NCI-H460 (cell line): ENCODE measurements around the gene MAP2K7. TPM values are rescaled to one million over a fixed set of nuclear protein-coding genes. Genes with fewer than 3 reads are reported as not detected.

Experiments used
- DNase-seq: peaks from one replicate; pipeline ENCODE4 v3.0.0-alpha.2; 2016; ENCODE audit warnings: low read depth; ENCODE audit errors: extremely low read depth
- total RNA-seq: library from RNA; depleted of rRNA; stranded (reverse); fragments of >200 nt; shearing (Covaris generic); gene quantifications from 2 replicates; pipeline ENCODE4 v1.2.3, GENCODE V29; 2014

The MAP2K7 gene
- total RNA-seq, 1 experiment from 2014 or later = 13.6 TPM

GRCh38 chr19:7866399-7867091, 37.1 kb upstream of the MAP2K7 start:
- no peak for DNase-seq

GRCh38 chr19:7867092-7867844, 36.4 kb upstream of the MAP2K7 start:
- DNase-seq = no peak

- no peak for DNase-seq
Measured at GRCh38 chr19:7868326-7868670, 35.4 kb upstream of the MAP2K7 start.

- DNase-seq = peak; percentile 78
Measured at GRCh38 chr19:7868671-7869452, 34.8 kb upstream of the MAP2K7 start.

GRCh38 chr19:7869453-7869909, 34.2 kb upstream of the MAP2K7 start:
- peak; percentile 57 for DNase-seq

- DNase-seq = peak; percentile 77
Measured at GRCh38 chr19:7869910-7870511, 33.7 kb upstream of the MAP2K7 start.

- peak; percentile 91 for DNase-seq
Measured at GRCh38 chr19:7870571-7871436, 32.9 kb upstream of the MAP2K7 start.

GRCh38 chr19:7871437-7872305, 32.0 kb upstream of the MAP2K7 start:
- DNase-seq = peak; percentile 84

- DNase-seq = no peak
Measured at GRCh38 chr19:7872306-7873204, 31.1 kb upstream of the MAP2K7 start.

- DNase-seq = no peak
Measured at GRCh38 chr19:7873304-7874075, 30.2 kb upstream of the MAP2K7 start.

GRCh38 chr19:7874076-7874896, 29.4 kb upstream of the MAP2K7 start, which contains the start of gene PRR36:
Gene PRR36, minus strand, starts transcription at chr19:7874390. Its CDS starts 701 bp downstream, at chr19:7873689.
- no peak for DNase-seq

- no peak for DNase-seq
Measured at GRCh38 chr19:7874897-7875273, 28.8 kb upstream of the MAP2K7 start.

GRCh38 chr19:7877249-7877836, 26.3 kb upstream of the MAP2K7 start:
- no peak for DNase-seq

GRCh38 chr19:7879111-7879807, 24.4 kb upstream of the MAP2K7 start:
- no peak for DNase-seq

GRCh38 chr19:7879836-7880235, 23.8 kb upstream of the MAP2K7 start:
- no peak for DNase-seq
